ENCODE results near the gene DIAPH2.

- TF ChIP-seq SP1 (CRISPR knock-in tag; conservative IDR thresholded peaks at IDR 0.05) (no peak), USF1 (CRISPR knock-in tag; IDR thresholded peaks at IDR 0.05) (no peak), RORB (CRISPR knock-in tag; IDR thresholded peaks at IDR 0.05) (no peak), RELA (CRISPR knock-in tag; IDR thresholded peaks at IDR 0.05; ENCODE audit: borderline replicate concordance) (no peak), JAZF1 (CRISPR knock-in tag; IDR thresholded peaks at IDR 0.05) (no peak), NR2C2 (CRISPR knock-in tag; IDR thresholded peaks at IDR 0.05) (no peak), NR3C1 (CRISPR knock-in tag; conservative IDR thresholded peaks at IDR 0.05; ENCODE audit: low read depth) (no peak), E2F4 (CRISPR knock-in tag; IDR thresholded peaks at IDR 0.05; ENCODE audit: borderline replicate concordance, low read depth) (no peak), ZMAT4 (CRISPR knock-in tag; IDR thresholded peaks at IDR 0.05) (no peak), ZNF219 (CRISPR knock-in tag; IDR thresholded peaks at IDR 0.05; ENCODE audit: borderline replicate concordance) (no peak)
- TF ChIP-seq, protein P1, sequence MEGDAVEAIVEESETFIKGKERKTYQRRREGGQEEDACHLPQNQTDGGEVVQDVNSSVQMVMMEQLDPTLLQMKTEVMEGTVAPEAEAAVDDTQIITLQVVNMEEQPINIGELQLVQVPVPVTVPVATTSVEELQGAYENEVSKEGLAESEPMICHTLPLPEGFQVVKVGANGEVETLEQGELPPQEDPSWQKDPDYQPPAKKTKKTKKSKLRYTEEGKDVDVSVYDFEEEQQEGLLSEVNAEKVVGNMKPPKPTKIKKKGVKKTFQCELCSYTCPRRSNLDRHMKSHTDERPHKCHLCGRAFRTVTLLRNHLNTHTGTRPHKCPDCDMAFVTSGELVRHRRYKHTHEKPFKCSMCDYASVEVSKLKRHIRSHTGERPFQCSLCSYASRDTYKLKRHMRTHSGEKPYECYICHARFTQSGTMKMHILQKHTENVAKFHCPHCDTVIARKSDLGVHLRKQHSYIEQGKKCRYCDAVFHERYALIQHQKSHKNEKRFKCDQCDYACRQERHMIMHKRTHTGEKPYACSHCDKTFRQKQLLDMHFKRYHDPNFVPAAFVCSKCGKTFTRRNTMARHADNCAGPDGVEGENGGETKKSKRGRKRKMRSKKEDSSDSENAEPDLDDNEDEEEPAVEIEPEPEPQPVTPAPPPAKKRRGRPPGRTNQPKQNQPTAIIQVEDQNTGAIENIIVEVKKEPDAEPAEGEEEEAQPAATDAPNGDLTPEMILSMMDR (IDR thresholded peaks at IDR 0.05) = no peak
- TF ChIP-seq, protein P2, sequence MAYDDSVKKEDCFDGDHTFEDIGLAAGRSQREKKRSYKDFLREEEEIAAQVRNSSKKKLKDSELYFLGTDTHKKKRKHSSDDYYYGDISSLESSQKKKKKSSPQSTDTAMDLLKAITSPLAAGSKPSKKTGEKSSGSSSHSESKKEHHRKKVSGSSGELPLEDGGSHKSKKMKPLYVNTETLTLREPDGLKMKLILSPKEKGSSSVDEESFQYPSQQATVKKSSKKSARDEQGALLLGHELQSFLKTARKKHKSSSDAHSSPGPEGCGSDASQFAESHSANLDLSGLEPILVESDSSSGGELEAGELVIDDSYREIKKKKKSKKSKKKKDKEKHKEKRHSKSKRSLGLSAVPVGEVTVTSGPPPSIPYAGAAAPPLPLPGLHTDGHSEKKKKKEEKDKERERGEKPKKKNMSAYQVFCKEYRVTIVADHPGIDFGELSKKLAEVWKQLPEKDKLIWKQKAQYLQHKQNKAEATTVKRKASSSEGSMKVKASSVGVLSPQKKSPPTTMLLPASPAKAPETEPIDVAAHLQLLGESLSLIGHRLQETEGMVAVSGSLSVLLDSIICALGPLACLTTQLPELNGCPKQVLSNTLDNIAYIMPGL (CRISPR knock-in tag; IDR thresholded peaks at IDR 0.05) = no peak
- TF ChIP-seq, protein P3, sequence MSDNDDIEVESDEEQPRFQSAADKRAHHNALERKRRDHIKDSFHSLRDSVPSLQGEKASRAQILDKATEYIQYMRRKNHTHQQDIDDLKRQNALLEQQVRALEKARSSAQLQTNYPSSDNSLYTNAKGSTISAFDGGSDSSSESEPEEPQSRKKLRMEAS (CRISPR knock-in tag; IDR thresholded peaks at IDR 0.05) = no peak
Measured at GRCh38 chrX:97479106-97479890, 794.7 kb downstream of the DIAPH2 start.
